Panc1 (cell line): ENCODE results near the gene INHA. TPM values are rescaled to one million over a fixed set of nuclear protein-coding genes. Genes with fewer than 3 reads are reported as not detected.

Experiments used
- ATAC-seq: fragments of 200-7000 bp; cut with Tn5 transposase; 2 replicates; pipeline ENCODE4 v1.9.1; 2020; ENCODE audit warnings: mild to moderate bottlenecking, moderate library complexity
- BruUV-seq: library from RNA; stranded (reverse); fragments of 400-500 nt; replicated peaks from 2 replicates; lab custom pipeline; 2021; lab: Mats Ljungman, UMichigan
- CTCF ChIA-PET: fragments of 300-600 bp; sonication (Branson Sonifier 250); formaldehyde crosslinking; loops from one replicate; lab custom pipeline; 2022; ENCODE audit warnings: antibody characterized with exemption; lab: Charles Lee
- POLR2A ChIA-PET: fragments of 300-600 bp; sonication (Branson Sonifier 250); formaldehyde crosslinking; loops from one replicate; lab custom pipeline; 2022; ENCODE audit warnings: antibody characterized with exemption; lab: Charles Lee
- DNase-seq: peaks from one replicate; pipeline ENCODE4 v3.0.0-alpha.2; 2010; ENCODE audit warnings: low read depth, low spot score
- H3K27ac ChIP-seq: 2 replicates; pipeline ENCODE4 v1.5.1; 2011; ENCODE audit warnings: mild to moderate bottlenecking, low read length, inconsistent platforms
- H3K27me3 ChIP-seq: fragments of 200-500 bp; sonication (Bioruptor generic); 2 replicates; pipeline ENCODE4 v1.6.0; 2014; ENCODE audit warnings: low read length, inconsistent platforms; ENCODE audit not compliant: control insufficient read depth, insufficient read depth
- H3K36me3 ChIP-seq: fragments of 200-500 bp; sonication (Bioruptor generic); 2 replicates; pipeline ENCODE4 v1.5.1; 2014; ENCODE audit warnings: inconsistent platforms, mild to moderate bottlenecking, low read length, moderate library complexity; ENCODE audit not compliant: control insufficient read depth, insufficient read depth
- H3K4me1 ChIP-seq: 2 replicates; pipeline ENCODE4 v1.5.1; 2011; ENCODE audit warnings: inconsistent platforms, mild to moderate bottlenecking, low read length, moderate library complexity; ENCODE audit not compliant: control insufficient read depth, insufficient read depth
- H3K4me3 ChIP-seq, 2 experiments: 2 replicates each; pipeline ENCODE4 v1.5.1; 2011 to 2012; ENCODE audit warnings: low read depth in 2 of 2, low read length in 2 of 2, mild to moderate bottlenecking in 2 of 2, inconsistent platforms in 1 of 2, moderate library complexity in 1 of 2
- H3K9me3 ChIP-seq: fragments of 200-500 bp; sonication (Bioruptor generic); 2 replicates; pipeline ENCODE4 v1.5.1; 2014; ENCODE audit warnings: low read depth, mild to moderate bottlenecking, inconsistent platforms, low read length, moderate library complexity; ENCODE audit not compliant: control insufficient read depth, insufficient read depth
- POLR2AphosphoS5 ChIP-seq: IDR thresholded peaks from 2 replicates; pipeline ENCODE4 v1.6.1; 2012; ENCODE audit warnings: mild to moderate bottlenecking, low read depth, low read length, moderate library complexity
- SIN3A ChIP-seq: IDR thresholded peaks from 2 replicates; pipeline ENCODE4 v1.6.1; 2012; ENCODE audit warnings: low read depth, mild to moderate bottlenecking, low read length, moderate library complexity, borderline replicate concordance; ENCODE audit not compliant: insufficient read depth
- TCF7L2 ChIP-seq: IDR thresholded peaks from 2 replicates; pipeline ENCODE4 v1.6.1; 2011; ENCODE audit warnings: mild to moderate bottlenecking, low read depth, low read length, inconsistent platforms
- in situ Hi-C: cut with HindIII; loops from 2 replicates; pipeline ENCODE4 v1.10.0; 2016; ENCODE audit warnings: low sequenced_read_pairs, low pct_unique_long_range_greater_than_20kb
- intact Hi-C: fragments of 100-400 bp; cut with micrococcal nuclease; formaldehyde crosslinking; loops from one replicate; pipeline ENCODE4 v1.10.0; 2022; ENCODE audit not compliant: unreplicated experiment
- total RNA-seq: library from RNA; stranded (reverse); gene quantifications from one replicate; pipeline ENCODE4 v1.2.1, GENCODE V29; 2021; ENCODE audit not compliant: unreplicated experiment
- TF ChIP-seq, protein P1 (sequence below): fragments of 450-650 bp; IDR thresholded peaks from 2 replicates; pipeline ENCODE4 v1.5.1; 2017; ENCODE audit warnings: mild to moderate bottlenecking
- TF ChIP-seq, protein P2 (sequence below), 2 experiments: IDR thresholded peaks; 2 replicates each; pipeline ENCODE4 v1.6.1; 2011 to 2012; ENCODE audit warnings: low read depth in 2 of 2, control low read depth in 1 of 2, low read length in 1 of 2, mild to moderate bottlenecking in 1 of 2, moderate library complexity in 1 of 2; ENCODE audit not compliant: insufficient read depth in 1 of 2

The INHA gene
- total RNA-seq, 1 experiment from 2014 or later, result 1.2 TPM

- BruUV-seq, result no TSS peak
- Histone ChIP-seq H3K27ac (no peak overlapping the region), H3K4me3 (no peak overlapping the region), H3K4me1 (no peaks in the 10 kb centered on the region), H3K36me3 (peaks cover 7% of the 10 kb centered on the region), H3K9me3 (no peaks in the 10 kb centered on the region), H3K27me3 (no peaks in the 10 kb centered on the region)
- ChIA-PET POLR2A (no interaction called here), CTCF (no interaction called here)
- DNase-seq (no peak), ATAC-seq (no peak)
- intact Hi-C loops, result no loop called here
- no peak for TF ChIP-seq SIN3A
- no peak for TF ChIP-seq POLR2AphosphoS5
- TF ChIP-seq, protein P1, sequence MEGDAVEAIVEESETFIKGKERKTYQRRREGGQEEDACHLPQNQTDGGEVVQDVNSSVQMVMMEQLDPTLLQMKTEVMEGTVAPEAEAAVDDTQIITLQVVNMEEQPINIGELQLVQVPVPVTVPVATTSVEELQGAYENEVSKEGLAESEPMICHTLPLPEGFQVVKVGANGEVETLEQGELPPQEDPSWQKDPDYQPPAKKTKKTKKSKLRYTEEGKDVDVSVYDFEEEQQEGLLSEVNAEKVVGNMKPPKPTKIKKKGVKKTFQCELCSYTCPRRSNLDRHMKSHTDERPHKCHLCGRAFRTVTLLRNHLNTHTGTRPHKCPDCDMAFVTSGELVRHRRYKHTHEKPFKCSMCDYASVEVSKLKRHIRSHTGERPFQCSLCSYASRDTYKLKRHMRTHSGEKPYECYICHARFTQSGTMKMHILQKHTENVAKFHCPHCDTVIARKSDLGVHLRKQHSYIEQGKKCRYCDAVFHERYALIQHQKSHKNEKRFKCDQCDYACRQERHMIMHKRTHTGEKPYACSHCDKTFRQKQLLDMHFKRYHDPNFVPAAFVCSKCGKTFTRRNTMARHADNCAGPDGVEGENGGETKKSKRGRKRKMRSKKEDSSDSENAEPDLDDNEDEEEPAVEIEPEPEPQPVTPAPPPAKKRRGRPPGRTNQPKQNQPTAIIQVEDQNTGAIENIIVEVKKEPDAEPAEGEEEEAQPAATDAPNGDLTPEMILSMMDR, result no peak
- TF ChIP-seq, protein P2, sequence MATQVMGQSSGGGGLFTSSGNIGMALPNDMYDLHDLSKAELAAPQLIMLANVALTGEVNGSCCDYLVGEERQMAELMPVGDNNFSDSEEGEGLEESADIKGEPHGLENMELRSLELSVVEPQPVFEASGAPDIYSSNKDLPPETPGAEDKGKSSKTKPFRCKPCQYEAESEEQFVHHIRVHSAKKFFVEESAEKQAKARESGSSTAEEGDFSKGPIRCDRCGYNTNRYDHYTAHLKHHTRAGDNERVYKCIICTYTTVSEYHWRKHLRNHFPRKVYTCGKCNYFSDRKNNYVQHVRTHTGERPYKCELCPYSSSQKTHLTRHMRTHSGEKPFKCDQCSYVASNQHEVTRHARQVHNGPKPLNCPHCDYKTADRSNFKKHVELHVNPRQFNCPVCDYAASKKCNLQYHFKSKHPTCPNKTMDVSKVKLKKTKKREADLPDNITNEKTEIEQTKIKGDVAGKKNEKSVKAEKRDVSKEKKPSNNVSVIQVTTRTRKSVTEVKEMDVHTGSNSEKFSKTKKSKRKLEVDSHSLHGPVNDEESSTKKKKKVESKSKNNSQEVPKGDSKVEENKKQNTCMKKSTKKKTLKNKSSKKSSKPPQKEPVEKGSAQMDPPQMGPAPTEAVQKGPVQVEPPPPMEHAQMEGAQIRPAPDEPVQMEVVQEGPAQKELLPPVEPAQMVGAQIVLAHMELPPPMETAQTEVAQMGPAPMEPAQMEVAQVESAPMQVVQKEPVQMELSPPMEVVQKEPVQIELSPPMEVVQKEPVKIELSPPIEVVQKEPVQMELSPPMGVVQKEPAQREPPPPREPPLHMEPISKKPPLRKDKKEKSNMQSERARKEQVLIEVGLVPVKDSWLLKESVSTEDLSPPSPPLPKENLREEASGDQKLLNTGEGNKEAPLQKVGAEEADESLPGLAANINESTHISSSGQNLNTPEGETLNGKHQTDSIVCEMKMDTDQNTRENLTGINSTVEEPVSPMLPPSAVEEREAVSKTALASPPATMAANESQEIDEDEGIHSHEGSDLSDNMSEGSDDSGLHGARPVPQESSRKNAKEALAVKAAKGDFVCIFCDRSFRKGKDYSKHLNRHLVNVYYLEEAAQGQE (IDR thresholded peaks at IDR 0.05; ENCODE audit: insufficient read depth in 1 of 2, low read depth in 2 of 2, low read length in 1 of 2), result no peak
- no peak for TF ChIP-seq TCF7L2
- in situ Hi-C loops, result no loop called here
These were observed 33.5 kb downstream of the INHA start for GRCh38 chr2:219605607-219605954.

DNA sequence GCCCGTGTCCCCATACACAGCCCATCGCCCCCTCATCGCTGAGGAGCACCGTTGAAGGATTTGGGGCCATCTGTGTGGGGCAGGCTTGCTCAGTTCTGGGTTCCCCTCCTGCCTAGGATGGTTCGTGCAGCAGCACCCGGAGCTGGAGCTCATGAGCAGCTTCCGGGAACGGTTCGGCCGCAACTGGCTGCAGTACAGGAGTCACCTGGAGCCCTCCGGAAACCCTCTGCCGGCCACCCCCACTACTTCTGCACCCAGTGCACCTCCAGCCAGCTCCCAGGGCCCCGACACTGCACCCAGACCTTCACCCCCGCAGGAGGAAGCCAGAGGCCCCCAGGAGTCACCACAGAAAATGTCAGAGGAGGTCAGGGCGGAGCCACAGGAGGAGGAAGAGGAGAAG, 35.8 kb downstream of the INHA start:
- ChIA-PET CTCF (no interaction called here), POLR2A (no interaction called here)
- Histone ChIP-seq H3K27ac (no peak overlapping the region), H3K27me3 (no peaks in the 10 kb centered on the region), H3K36me3 (0 out of 2 replicates have a peak, but pooled peaks cover 3% of the 10 kb centered on the region), H3K4me3 (no peak overlapping the region), H3K9me3 (no peaks in the 10 kb centered on the region), H3K4me1 (no peaks in the 10 kb centered on the region)
- TF ChIP-seq TCF7L2 (no peak), POLR2AphosphoS5 (no peak), SIN3A (no peak)
- TF ChIP-seq, protein P1, result no peak
- TF ChIP-seq, protein P2 (IDR thresholded peaks at IDR 0.05; ENCODE audit: insufficient read depth in 1 of 2, low read depth in 2 of 2, low read length in 1 of 2), result no peak
- DNase-seq, result no peak
- ATAC-seq, result no peak
- intact Hi-C loops, result no loop called here
- BruUV-seq, result no TSS peak
- in situ Hi-C loops, result no loop called here
